AG08395 (cell line): ENCODE measurements around the gene RGS18.
"Not testable (repeated sequence)": the region's sequence is repeated elsewhere in the genome, so short reads cannot be mapped to it uniquely, and the experiment has no call there.

Source experiments
- DNase-seq: peaks from one replicate; pipeline ENCODE4 v3.0.0; 2012; ENCODE audit warnings: mixed read lengths, low spot score

RGS18 gene, protein sequence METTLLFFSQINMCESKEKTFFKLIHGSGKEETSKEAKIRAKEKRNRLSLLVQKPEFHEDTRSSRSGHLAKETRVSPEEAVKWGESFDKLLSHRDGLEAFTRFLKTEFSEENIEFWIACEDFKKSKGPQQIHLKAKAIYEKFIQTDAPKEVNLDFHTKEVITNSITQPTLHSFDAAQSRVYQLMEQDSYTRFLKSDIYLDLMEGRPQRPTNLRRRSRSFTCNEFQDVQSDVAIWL

DNA sequence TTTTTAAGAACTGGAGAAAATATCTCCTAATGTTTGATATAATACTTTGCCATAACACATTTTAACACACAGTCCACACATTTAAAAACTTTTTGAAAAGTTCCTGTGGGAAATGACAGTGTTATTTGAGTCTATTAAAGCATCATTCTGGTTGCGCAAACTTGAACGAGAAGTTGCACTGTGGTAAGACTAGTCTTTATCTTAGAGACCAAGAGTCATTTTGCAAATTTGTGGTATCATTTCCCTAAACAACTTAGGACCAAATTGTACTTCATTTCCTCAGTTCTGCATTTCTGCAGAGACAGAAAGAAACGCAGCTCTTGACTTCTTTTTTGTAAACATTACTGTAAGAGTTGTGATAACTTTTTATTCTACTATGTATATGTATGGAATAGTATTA is at the start of gene RGS18:
Gene RGS18, plus strand, starts transcription at position 282 of the 400 bp plus-strand sequence. CDS start 176 bp downstream, outside the sequence.
- DNase-seq = no peak

DNA sequence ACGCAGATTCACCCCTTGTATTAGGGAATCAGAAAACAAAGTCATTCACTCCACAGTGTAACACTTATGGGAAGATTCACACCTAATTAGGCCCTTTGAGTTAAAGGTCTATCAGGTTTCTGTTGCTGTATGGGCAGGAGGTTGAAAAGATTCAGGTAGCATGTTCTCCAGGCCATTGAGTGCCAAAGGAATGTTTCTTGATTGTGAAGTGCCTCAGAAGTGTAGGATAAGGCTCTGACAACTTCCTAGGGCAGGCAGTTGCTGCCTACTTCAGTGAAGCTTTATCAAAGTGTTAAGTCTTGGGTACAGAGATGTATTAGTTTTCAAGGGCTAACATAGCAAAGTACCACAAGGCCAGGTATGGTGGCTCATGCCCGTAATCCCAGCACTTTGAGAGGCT is 48.7 kb upstream of the RGS18 start:
- no peak for DNase-seq

DNA sequence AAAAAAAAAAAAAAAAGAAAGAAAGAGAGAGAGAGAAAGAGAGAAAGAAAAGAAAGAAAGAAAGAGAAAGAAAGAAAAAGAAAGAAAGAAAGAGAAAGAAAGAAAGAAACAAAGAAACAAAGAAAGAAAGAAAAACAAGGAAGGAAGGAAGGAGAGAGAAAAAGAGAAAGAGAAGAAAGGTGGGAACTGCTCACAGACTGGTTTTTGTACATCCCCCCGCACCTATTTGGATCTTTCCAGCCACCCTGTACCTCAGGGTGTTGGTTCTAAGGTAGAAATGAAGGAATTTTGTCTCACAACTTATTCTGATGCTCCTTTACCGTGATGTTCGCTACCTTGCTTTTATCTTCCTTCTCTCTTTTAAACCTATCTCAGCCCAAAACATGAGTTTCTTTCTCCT is 43.3 kb upstream of the RGS18 start:
- DNase-seq = no peak

DNA sequence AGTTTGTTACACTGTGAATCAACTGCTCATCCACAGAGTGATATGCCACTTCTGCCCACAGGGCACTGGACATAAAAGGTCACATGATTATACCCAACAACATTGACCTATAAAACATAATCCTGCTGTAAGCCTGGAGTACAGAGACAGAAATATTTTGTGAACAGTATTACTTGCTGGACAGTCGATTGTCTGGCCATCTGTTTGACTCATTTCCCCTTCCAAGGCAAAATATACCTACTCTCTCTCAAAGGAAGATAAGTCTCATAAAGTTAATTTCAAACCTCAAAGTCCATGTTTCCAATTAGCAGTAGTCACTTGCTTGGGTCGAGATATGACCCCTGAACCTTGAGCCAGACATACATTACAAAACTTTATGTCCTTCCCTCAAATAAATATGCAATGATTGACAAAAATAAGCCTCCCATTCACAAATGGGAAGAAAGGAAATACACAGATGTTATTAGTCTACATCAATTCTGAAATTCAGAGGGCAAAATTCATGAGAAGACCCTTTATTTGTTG is 39.3 kb upstream of the RGS18 start:
- no peak for DNase-seq

DNA sequence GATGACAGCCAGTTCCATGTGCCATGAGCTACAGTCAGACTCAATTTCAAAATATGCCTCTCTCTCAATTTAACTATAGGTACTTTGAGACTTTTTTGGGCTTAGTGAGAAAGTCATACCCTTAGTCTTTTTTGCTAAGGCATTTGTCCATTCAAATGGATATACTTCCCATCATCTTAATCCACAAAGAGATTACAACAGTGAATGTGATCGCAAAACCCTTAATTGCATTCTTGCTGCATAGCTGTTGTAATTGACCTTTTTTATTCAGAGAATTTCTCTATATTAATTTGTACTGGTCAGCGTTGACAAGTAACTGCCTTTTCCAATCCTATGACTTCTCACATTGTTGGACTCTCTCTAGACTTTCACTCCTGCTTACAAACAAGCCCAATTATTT is 38.6 kb upstream of the RGS18 start:
- DNase-seq = no peak

DNA sequence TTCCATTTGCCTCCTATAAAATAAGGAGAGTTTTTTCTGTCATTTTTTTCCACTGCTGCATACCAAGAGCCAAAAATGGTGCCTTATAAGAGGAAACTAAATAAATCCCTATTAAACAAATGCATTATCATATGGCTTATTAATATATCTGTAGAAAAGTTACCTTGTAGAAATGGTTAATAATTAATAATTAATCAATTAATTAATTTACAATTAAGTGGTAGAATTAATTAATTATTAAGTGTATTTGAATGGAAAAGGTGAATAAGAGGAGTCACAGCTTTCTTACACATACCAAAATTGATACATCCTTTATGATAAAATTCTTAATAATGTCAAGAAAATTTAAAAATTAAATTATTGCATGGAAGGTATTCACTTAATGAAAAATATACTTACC is 35.6 kb upstream of the RGS18 start:
- no peak for DNase-seq

DNA sequence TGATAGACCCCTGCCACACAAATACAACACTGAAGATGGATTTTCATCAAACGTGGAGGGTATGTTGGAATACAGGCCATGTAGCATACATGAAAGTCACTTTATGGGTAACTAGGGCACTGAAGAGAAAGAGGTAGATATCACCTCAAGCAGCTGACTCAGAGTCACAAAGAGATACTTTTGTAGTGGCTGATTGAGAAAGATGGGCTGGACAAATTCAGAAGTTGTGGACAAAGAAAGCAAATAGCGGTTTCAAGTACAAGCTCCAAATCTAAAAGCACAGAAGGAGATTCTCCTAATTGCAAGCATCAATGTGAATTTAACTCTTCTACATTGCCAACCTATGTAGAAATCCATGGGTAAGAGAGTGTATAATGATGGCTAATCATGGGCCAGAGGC is 35.0 kb upstream of the RGS18 start:
- no peak for DNase-seq

DNA sequence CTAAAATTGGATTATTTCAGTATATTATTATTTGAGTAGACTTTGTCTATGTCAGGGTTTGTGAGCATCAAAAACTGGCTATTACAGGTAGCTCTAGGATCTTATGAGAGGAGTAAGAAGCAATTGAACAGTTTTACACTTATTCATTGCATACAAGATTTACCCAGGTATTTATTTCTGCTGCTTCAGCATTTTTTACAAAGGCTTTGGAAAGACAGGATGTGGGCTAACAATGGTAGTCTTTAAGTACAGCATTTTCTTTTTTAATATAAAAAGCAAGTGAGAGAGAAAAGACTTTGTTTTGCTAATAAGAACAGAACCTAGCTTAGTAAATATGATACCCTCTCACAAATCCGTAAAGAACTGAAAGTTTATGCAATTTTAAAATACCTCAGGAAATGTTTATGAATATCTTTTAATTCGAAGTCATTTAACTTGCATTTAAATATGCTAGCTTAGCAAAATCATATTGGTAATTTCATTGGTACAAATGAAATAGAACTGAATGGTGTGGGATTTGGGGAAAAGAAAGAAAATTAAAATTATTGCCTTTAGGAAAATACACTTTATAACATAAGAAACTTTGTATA is 32.1 kb upstream of the RGS18 start:
- no peak for DNase-seq

DNA sequence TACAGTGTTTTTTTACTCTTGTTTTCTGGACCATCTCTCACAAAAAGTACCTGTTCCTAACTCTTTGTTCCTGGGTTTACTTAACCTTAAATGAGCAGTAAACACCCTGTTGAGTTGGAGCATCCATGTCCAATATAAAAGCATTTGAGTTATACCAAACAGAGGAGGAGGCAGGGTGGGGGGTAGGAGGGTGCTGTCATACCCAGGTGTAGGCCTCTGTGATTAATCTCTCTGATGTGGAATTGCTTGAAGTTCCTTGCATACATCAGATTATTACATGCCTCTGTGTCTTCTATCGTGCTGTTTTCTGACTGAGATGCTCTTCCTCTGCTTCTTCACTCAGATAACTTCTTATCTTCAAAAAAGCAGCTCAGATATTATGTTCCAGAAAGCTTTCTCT is 28.1 kb upstream of the RGS18 start:
- DNase-seq = no peak

DNA sequence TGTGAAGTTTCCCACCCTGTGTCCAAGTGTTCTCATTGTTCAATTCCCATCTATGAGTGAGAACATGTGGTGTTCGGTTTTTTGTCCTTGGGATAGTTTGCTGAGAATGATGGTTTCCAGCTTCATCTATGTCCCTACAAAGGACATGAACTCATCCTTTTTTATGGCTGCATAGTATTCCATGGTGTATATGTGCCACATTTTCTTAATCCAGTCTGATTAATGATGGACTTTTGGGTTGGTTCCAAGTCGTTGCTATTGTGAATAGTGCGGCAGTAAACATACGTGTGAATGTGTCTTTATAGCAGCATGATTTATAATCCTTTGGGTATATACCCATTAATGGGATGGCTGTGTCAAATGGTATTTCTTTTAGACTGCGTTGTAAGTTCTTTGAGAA is 27.4 kb upstream of the RGS18 start:
- not testable (repeated sequence) for DNase-seq

DNA sequence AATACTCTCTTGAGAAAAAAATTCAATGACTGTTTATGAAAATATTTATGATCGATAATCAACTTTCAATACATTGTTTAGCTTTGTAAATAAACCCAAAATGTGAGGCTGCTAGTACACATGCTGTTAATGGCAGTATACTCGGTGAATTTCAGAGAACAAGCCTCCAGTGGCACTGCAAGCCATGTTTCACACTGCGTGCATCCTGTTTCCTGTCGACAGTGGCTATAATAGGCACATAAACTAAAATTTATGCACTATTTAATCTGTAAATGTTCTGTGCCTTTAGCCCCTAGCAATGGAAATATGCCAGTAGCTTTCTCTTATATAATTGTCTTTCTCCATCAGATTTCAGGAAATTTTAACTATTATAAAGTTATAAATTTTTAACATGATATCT is 26.3 kb upstream of the RGS18 start:
- no peak for DNase-seq

DNA sequence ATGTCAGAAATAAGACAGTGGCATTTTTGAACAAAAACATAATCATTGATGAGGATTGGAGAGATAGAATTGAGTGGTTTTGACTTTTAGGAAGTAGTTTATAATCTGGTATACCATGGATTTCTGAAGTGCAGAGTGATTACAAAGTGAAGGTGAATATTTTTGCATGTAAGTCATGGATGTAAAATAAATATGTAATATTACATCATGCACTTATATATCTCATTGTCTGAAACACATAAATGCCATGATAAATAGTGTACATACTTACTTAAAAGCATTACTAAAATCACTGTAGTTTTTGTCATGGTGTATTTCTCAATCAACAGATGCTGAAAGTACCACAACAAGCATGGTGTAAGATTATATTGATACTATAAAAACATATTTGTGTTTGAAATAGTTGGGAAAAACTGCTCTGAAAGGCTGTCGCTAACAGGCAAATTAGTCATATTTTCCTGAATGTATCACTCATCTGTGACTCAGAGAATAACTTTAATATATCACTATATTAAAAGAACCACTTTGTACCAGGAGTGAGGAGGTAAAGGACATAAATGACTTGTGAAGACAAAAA is 24.8 kb upstream of the RGS18 start:
- DNase-seq = no peak

DNA sequence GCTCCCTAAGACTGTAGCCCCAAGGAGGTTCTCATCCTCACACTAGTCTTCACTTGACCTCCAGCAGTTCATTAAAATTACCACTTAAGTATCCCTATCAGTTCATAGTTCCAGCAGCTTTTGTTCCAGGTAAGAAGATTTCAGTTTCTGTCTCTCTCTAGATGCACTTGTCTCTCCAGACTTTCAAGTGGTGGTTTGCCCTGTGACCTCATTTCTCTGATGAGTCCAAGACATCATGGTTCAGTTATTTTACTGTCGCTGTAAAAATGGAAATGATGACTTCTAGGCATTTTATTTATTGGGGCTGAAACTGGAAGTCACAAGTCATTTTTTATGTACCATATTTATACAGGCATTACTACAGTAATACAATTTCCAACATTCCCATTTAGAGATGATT is 17.9 kb upstream of the RGS18 start:
- no peak for DNase-seq

DNA sequence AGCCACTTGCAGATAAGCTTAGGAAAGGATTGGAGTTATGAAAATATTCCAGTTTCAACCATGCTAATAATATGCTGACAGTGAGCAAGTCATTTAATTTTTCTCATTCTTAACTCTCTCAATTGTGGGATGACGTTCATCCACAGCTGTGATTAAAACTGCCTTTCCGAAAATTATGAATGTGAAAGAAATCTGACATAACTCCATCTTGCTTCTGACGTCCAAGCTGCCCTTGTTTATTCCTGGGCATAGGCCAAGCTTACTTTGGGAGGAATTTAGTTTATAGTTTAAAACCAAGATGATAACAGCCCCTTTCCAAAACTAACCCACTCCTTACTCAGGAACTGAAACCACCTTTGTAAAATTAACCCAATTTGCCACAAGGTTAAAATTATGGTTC is 11.0 kb upstream of the RGS18 start:
- DNase-seq = no peak

DNA sequence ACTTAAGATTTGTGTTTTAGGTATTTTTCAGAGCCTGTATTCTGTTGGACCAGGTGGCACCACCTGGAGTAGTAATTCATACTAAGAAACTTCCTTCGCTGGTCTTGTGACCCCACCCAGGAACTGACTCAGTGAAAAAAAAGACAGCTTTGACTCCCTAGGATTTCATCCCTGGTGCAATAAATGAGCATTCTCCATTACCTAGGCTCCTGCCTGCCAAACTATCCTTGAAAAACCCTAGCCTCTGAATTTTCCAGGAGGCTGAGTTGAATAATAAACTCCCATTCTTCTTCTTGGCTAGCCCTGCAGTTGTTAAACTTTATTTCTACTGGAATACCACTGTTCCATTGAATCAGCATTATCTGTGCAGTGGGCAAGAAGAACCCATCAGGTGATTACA is 10.6 kb upstream of the RGS18 start:
- no peak for DNase-seq

DNA sequence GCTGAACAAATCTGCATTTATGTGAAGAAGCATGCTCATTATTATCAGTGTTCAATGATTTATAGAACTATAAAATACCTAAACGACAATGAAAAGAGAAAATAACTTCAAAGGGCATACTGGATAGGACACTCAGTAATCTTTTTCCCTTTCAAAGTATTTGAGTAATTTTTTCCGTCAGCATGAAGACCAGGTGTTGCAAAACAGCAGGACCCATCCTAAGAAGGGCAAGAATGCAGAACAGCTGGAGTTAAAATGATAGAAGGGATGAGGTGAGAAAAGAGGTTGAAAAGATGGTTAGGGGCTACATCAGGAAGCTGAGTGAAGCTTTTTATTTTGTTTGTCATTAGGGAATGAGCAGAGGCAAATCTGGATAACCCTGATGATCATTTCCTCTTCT is 7.1 kb upstream of the RGS18 start:
- no peak for DNase-seq

DNA sequence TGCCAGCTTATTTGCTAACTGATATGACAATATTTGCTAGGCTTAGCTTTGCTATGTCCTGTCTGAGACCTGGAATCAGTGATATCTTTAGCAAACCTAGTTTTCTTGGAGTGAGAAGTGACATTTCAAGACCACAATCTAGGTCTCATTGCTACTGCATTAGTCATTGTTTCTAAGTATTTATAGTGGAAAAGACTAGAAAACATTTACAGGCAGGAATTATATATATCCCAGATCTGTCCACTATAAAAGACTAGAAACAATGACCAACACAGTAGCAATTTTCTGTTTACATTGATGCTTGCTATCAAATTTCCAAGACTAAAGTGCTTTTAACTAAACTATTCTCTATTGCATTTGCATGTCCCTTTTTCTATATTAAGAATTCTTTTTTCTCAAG is 5.0 kb upstream of the RGS18 start:
- no peak for DNase-seq

DNA sequence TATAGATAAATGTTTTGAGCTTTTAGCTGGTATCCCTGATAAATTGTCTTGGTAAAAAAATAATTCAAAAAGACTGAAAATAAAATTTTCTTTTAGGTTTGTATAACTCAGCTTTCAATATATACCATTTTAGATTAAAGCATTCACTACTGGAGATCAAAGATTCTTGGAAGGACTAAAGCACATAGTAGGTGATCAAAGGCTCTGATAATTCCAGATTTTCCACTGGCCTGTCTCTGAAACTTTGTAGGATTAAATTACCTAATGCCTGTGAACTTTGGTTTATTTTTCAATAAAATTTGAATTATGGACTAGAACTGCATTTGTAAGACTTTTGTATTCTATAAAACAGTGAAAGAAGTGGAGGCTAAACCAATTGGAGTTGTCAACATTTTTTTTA is 1.2 kb upstream of the RGS18 start:
- DNase-seq = no peak

DNA sequence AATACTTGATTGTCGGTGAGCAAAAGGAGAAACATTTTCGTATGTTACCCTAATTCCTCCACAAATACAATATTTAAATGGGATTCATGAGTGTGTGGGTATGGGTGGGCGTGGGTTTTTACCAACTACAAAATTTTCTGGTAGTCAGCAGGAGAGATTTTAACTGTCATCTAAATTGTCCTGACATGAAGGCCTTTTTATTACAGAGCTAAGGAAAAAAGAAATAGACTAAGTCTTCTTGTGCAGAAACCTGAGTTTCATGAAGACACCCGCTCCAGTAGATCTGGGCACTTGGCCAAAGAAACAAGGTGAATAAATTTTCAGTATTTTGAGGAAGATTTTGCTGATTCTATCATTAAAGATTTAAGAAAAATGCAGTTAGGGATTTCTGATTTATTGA is 752 bp downstream of the RGS18 start:
- no peak for DNase-seq

DNA sequence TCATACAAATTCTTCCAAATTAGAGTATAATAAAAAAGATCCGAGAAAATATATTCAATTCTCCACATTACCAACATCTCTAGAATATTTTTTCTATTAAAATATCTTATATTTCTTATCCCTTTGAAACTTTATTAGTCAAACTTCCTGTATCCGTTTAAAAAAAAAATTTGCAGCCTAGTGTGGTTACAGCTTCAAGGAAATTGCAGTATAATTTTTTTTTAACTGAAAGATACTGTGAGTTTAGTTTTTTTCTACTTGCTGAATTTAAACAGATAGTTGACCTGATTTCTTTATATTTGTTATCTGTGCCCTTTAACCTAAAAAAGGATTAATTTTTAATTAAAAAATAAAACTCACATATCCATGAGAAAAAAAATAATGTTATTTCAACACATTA is 1.5 kb downstream of the RGS18 start:
- no peak for DNase-seq

DNA sequence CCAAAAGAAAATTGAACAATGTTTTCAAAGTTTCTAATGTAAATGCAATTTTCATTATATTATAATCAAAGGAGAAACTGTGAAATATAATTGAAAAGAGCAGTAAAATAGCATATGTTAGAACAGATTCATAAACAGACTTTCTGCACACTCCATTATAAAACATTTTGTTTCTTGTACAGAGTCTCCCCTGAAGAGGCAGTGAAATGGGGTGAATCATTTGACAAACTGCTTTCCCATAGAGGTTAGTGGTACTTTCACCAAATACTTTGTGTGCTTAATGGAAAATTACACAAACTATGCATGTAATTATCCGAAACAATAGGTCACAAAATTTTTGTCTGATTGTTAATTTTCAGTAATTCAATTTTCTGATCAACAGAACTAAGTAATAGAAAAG is 1.9 kb downstream of the RGS18 start:
- DNase-seq = no peak

DNA sequence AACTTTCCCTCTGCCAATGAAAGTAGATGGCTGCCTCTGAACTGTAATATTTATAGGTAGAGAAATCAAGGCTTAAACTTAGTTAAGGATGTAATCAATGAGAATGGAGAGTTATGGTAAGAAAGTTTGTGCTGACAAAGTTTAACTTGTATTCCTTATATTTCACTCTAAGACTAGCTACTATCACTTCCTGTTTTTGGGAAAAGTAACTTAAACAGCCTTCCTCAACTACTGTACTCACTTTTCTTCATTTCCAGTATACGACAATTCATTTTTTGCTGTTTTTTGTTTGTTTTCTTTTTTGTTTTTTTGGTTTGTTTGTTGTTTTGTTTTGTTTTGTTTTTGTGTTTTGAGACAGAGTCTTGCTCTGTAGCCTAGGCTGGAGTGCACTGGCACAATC is 3.7 kb downstream of the RGS18 start:
- DNase-seq = no peak

DNA sequence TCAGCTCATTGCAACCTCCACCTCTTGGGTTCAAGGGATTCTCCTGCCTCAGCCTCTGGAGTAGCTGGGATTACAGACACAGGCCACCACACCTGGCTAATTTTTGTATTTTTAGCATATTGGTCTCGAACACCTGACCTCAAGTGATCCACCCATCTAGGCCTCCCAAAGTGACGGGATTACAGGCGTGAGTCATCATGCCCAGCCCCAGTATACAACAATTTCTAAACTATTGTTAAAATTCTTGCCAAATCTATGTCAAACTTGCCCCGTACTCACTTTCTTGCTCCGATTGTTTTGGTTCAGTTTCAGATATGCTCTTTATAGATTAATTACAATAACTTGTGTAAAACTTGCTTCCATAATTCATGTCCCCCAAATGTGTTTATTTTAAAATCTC is 4.1 kb downstream of the RGS18 start:
- DNase-seq = no peak

DNA sequence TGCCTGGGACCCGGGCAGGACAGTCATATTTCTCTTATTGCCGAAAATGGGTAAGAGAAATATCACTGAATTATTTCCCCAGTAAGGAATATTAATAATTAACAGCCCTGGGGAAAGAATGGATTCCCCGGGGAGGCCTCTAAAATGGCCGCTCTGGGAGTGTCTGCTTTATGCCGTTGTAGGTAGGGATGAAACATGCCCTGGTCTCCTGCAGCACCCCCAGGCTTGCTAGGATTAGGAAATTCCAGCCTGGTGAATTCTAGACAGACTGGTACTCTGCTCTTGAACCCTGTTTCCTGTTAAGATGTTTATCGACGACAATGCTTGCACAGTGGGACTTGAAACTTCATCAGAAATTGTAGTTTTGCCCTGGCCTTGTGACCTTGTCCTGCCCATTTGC is 6.7 kb downstream of the RGS18 start:
- not testable (repeated sequence) for DNase-seq
